Activated CD8-positive, alpha-beta T cell treated with anti-CD3 and anti-CD28 coated beads, Interleukin-2, amount 10 ng/mL, durations not matched to agents 7 days and 5 days (primary cell): ENCODE results near the gene MCF2L2. TPM values are rescaled to one million over a fixed set of nuclear protein-coding genes. Genes with fewer than 3 reads are reported as not detected.
"Not testable (repeated sequence)": the region's sequence is repeated elsewhere in the genome, so short reads cannot be mapped to it uniquely, and the experiment has no call there.

ENCODE experiments used
- ATAC-seq: fragments of 150-1000 bp; cut with Tn5 transposase; one replicate; pipeline ENCODE4 v1.10.0; 2021; ENCODE audit warnings: moderate library complexity
- CTCF ChIA-PET: fragments of 350-600 bp; sonication (Branson Sonifier 250); formaldehyde crosslinking; loops from one replicate; lab custom pipeline; 2021; ENCODE audit warnings: antibody characterized with exemption; lab: Charles Lee
- POLR2A ChIA-PET: fragments of 350-600 bp; sonication (Branson Sonifier 250); formaldehyde crosslinking; loops from one replicate; lab custom pipeline; 2021; ENCODE audit warnings: antibody characterized with exemption; lab: Charles Lee
- DNase-seq: peaks from one replicate; pipeline ENCODE4 v3.0.0-alpha.2; 2020
- H3K27ac Mint-ChIP-seq: one replicate; pipeline ENCODE4 v1.8.0; 2021; ENCODE audit warnings: mild to moderate bottlenecking, mixed read lengths
- H3K27me3 Mint-ChIP-seq: one replicate; pipeline ENCODE4 v1.8.0; 2021; ENCODE audit warnings: low read depth, mixed read lengths
- H3K36me3 Mint-ChIP-seq: one replicate; pipeline ENCODE4 v1.8.0; 2021; ENCODE audit warnings: low read depth, mixed read lengths
- H3K4me1 Mint-ChIP-seq: one replicate; pipeline ENCODE4 v1.8.0; 2021; ENCODE audit warnings: low read depth, mixed read lengths
- H3K4me3 Mint-ChIP-seq: one replicate; pipeline ENCODE4 v1.8.0; 2021; ENCODE audit warnings: mild to moderate bottlenecking, mixed read lengths
- H3K9me3 Mint-ChIP-seq: one replicate; pipeline ENCODE4 v1.8.0; 2022; ENCODE audit warnings: mixed read lengths; ENCODE audit not compliant: insufficient read depth
- total RNA-seq, 2 experiments: library from RNA; stranded (reverse); gene quantifications; one replicate each; pipeline ENCODE4 v1.2.3, GENCODE V29; 2021

Gene MCF2L2
- total RNA-seq, 2 experiments from 2014 or later = 7.2 to 7.5 TPM

GRCh38 chr3:183427196-183427875 lies 1.1 kb downstream of the MCF2L2 start:
- ATAC-seq = no peak
- H3K4me1 Mint-ChIP-seq = peaks cover 37% of the 10 kb centered on the region
- H3K27me3 Mint-ChIP-seq = peaks cover 4% of the 10 kb centered on the region
- DNase-seq = no peak
- POLR2A ChIA-PET = interaction anchor here (0.6 to 1.7 kb wide), 6 partner anchors 11 to 403 kb away, joined by 3 to 10 read pairs (median 6); partner anchors contain the start of gene KLHL24
- no peak overlapping the region for H3K27ac Mint-ChIP-seq
- peak overlapping the region; percentile 84 for H3K4me3 Mint-ChIP-seq
- CTCF ChIA-PET = interaction anchor here (0.8 to 1.9 kb wide), 3 partner anchors 17 to 580 kb away, joined by 3 to 4 read pairs (median 4); no protein-coding TSS in a partner anchor
- no peaks in the 10 kb centered on the region for H3K9me3 Mint-ChIP-seq
- peaks cover 3% of the 10 kb centered on the region for H3K36me3 Mint-ChIP-seq

GRCh38 chr3:183418807-183419206 lies 9.6 kb downstream of the MCF2L2 start:
- H3K9me3 Mint-ChIP-seq = peaks cover 21% of the 10 kb centered on the region
- H3K4me3 Mint-ChIP-seq, H3K27me3 Mint-ChIP-seq, CTCF ChIA-PET, DNase-seq, H3K27ac Mint-ChIP-seq, ATAC-seq, H3K4me1 Mint-ChIP-seq: not testable (repeated sequence)
- POLR2A ChIA-PET = interaction anchor here (0.6 kb wide), 1 partner anchor 369 kb away, joined by 3 read pairs; no protein-coding TSS in a partner anchor
- H3K36me3 Mint-ChIP-seq = peaks cover 26% of the 10 kb centered on the region

GRCh38 chr3:183411216-183411922 lies 17.1 kb downstream of the MCF2L2 start:
- CTCF ChIA-PET = interaction anchor here (0.8 to 1.6 kb wide), 4 partner anchors 19 to 381 kb away, joined by 3 read pairs; no protein-coding TSS in a partner anchor
- no peaks in the 10 kb centered on the region for H3K4me1 Mint-ChIP-seq
- no peaks in the 10 kb centered on the region for H3K9me3 Mint-ChIP-seq
- peaks cover 10% of the 10 kb centered on the region for H3K27me3 Mint-ChIP-seq
- no peaks in the 10 kb centered on the region for H3K36me3 Mint-ChIP-seq
- no peak overlapping the region for H3K4me3 Mint-ChIP-seq
- DNase-seq = no peak
- ATAC-seq = no peak
- H3K27ac Mint-ChIP-seq = no peak overlapping the region
- POLR2A ChIA-PET = no interaction called here

GRCh38 chr3:183410759-183411158 lies 17.7 kb downstream of the MCF2L2 start:
- Mint-ChIP-seq H3K4me1 (no peaks in the 10 kb centered on the region), H3K4me3 (no peak overlapping the region), H3K36me3 (no peaks in the 10 kb centered on the region), H3K9me3 (no peaks in the 10 kb centered on the region), H3K27ac (no peak overlapping the region), H3K27me3 (peaks cover 10% of the 10 kb centered on the region)
- ATAC-seq (no peak), DNase-seq (no peak)
- POLR2A ChIA-PET = no interaction called here
- CTCF ChIA-PET = interaction anchor here (0.5 to 1.5 kb wide), 4 partner anchors 19 to 461 kb away, joined by 3 read pairs; no protein-coding TSS in a partner anchor

GRCh38 chr3:183410280-183410679 lies 18.1 kb downstream of the MCF2L2 start:
- Mint-ChIP-seq H3K4me3 (no peak overlapping the region), H3K36me3 (no peaks in the 10 kb centered on the region), H3K27me3 (peaks cover 10% of the 10 kb centered on the region), H3K9me3 (no peaks in the 10 kb centered on the region), H3K27ac (no peak overlapping the region), H3K4me1 (no peaks in the 10 kb centered on the region)
- DNase-seq = no peak
- ATAC-seq = no peak
- POLR2A ChIA-PET = no interaction called here
- CTCF ChIA-PET = interaction anchor here (0.5 to 1.5 kb wide), 3 partner anchors 17 to 462 kb away, joined by 3 to 4 read pairs (median 3); no protein-coding TSS in a partner anchor

- H3K9me3 Mint-ChIP-seq = no peaks in the 10 kb centered on the region
- H3K36me3 Mint-ChIP-seq = no peaks in the 10 kb centered on the region
- POLR2A ChIA-PET = no interaction called here
- peaks cover 6% of the 10 kb centered on the region for H3K27me3 Mint-ChIP-seq
- H3K4me1 Mint-ChIP-seq = peaks cover 4% of the 10 kb centered on the region
- DNase-seq (no peak), ATAC-seq (no peak)
- CTCF ChIA-PET = interaction anchor here (1.1 to 1.2 kb wide), 2 partner anchors 18 to 286 kb away, joined by 3 to 4 read pairs; no protein-coding TSS in a partner anchor
- no peak overlapping the region for H3K27ac Mint-ChIP-seq
- H3K4me3 Mint-ChIP-seq = no peak overlapping the region
Observed at GRCh38 chr3:183409219-183409618, 19.2 kb downstream of the MCF2L2 start.

- no peak overlapping the region for H3K27ac Mint-ChIP-seq
- ATAC-seq = no peak
Observed at GRCh38 chr3:183401678-183402077, 26.7 kb downstream of the MCF2L2 start.

GRCh38 chr3:183400352-183400751 lies 28.1 kb downstream of the MCF2L2 start:
- no peaks in the 10 kb centered on the region for H3K9me3 Mint-ChIP-seq
- H3K4me1 Mint-ChIP-seq = peaks cover 12% of the 10 kb centered on the region
- POLR2A ChIA-PET = no interaction called here
- DNase-seq (no peak), ATAC-seq (no peak)
- CTCF ChIA-PET = interaction anchor here (1.1 kb wide), 1 partner anchor 18 kb away, joined by 4 read pairs; no protein-coding TSS in a partner anchor
- H3K27ac Mint-ChIP-seq = no peak overlapping the region
- no peaks in the 10 kb centered on the region for H3K36me3 Mint-ChIP-seq
- no peak overlapping the region for H3K4me3 Mint-ChIP-seq
- no peaks in the 10 kb centered on the region for H3K27me3 Mint-ChIP-seq

More at GRCh38 chr3:183401678-183402077, 26.7 kb downstream of the MCF2L2 start:
- Mint-ChIP-seq H3K27me3 (no peaks in the 10 kb centered on the region), H3K36me3 (no peaks in the 10 kb centered on the region), H3K4me3 (no peak overlapping the region), H3K4me1 (peaks cover 8% of the 10 kb centered on the region), H3K9me3 (no peaks in the 10 kb centered on the region)
- DNase-seq = no peak
- ChIA-PET CTCF (no interaction called here), POLR2A (no interaction called here)

GRCh38 chr3:183396662-183397391 lies 31.6 kb downstream of the MCF2L2 start:
- DNase-seq = no peak
- CTCF ChIA-PET = interaction anchor here (0.9 to 1.9 kb wide), 3 partner anchors 11 to 212 kb away, joined by 3 to 8 read pairs (median 4); no protein-coding TSS in a partner anchor
- POLR2A ChIA-PET = no interaction called here
- Mint-ChIP-seq H3K9me3 (no peaks in the 10 kb centered on the region), H3K4me3 (no peak overlapping the region), H3K27me3 (no peaks in the 10 kb centered on the region), H3K4me1 (peaks cover 4% of the 10 kb centered on the region), H3K36me3 (no peaks in the 10 kb centered on the region), H3K27ac (no peak overlapping the region)
- no peak for ATAC-seq

GRCh38 chr3:183394150-183394549 lies 34.3 kb downstream of the MCF2L2 start:
- Mint-ChIP-seq H3K9me3 (no peaks in the 10 kb centered on the region), H3K27ac (no peak overlapping the region), H3K4me1 (peaks cover 6% of the 10 kb centered on the region), H3K27me3 (no peaks in the 10 kb centered on the region), H3K36me3 (no peaks in the 10 kb centered on the region), H3K4me3 (no peak overlapping the region)
- DNase-seq (no peak), ATAC-seq (no peak)
- POLR2A ChIA-PET = no interaction called here
- CTCF ChIA-PET = no interaction called here

- ATAC-seq = no peak
- H3K4me1 Mint-ChIP-seq = peaks cover 6% of the 10 kb centered on the region
- H3K27me3 Mint-ChIP-seq = no peaks in the 10 kb centered on the region
- no peak overlapping the region for H3K4me3 Mint-ChIP-seq
- H3K27ac Mint-ChIP-seq = no peak overlapping the region
- ChIA-PET CTCF (no interaction called here), POLR2A (no interaction called here)
- no peak for DNase-seq
- H3K36me3 Mint-ChIP-seq = no peaks in the 10 kb centered on the region
- no peaks in the 10 kb centered on the region for H3K9me3 Mint-ChIP-seq
Observed at GRCh38 chr3:183393625-183394024, 34.8 kb downstream of the MCF2L2 start.
